NCI-H2171 (cell line): ENCODE results near the gene ATP1B2.
"Not testable (repeated sequence)": the region's sequence is repeated elsewhere in the genome, so short reads cannot be mapped to it uniquely, and the experiment has no call there.

ENCODE experiments used
- DNase-seq: peaks from one replicate; lab custom pipeline; 2025; lab: John Stamatoyannopoulos, UW

Gene ATP1B2

GRCh38 chr17:7636163-7636562 lies 14.6 kb upstream of the ATP1B2 start:
- DNase-seq: no peak

- DNase-seq: no peak
Measured at GRCh38 chr17:7640783-7641182, 9.9 kb upstream of the ATP1B2 start.

- DNase-seq: not testable (repeated sequence)
Measured at GRCh38 chr17:7641635-7642034, 9.1 kb upstream of the ATP1B2 start.

GRCh38 chr17:7644775-7645174 lies 6.0 kb upstream of the ATP1B2 start:
- DNase-seq: no peak

GRCh38 chr17:7646457-7646856 lies 4.3 kb upstream of the ATP1B2 start:
- no peak for DNase-seq

- no peak for DNase-seq
Measured at GRCh38 chr17:7647018-7647417, 3.7 kb upstream of the ATP1B2 start.

GRCh38 chr17:7651097-7651664 lies 455 bp downstream of the ATP1B2 start:
- DNase-seq: no peak

- no peak for DNase-seq
Measured at GRCh38 chr17:7651665-7652387, 1.1 kb downstream of the ATP1B2 start.

GRCh38 chr17:7652388-7653356 lies 1.9 kb downstream of the ATP1B2 start:
- DNase-seq: no peak

GRCh38 chr17:7654832-7655540 lies 4.3 kb downstream of the ATP1B2 start:
- DNase-seq: no peak

GRCh38 chr17:7655541-7655840 lies 4.8 kb downstream of the ATP1B2 start:
- DNase-seq: no peak

- DNase-seq: no peak
Measured at GRCh38 chr17:7656958-7657609, 6.4 kb downstream of the ATP1B2 start.

GRCh38 chr17:7667656-7668406 lies 17.1 kb downstream of the ATP1B2 start:
- DNase-seq: no peak

- DNase-seq: no peak
Measured at GRCh38 chr17:7668482-7668881, 17.8 kb downstream of the ATP1B2 start.

- DNase-seq: no peak
Measured at GRCh38 chr17:7673239-7673638, 22.5 kb downstream of the ATP1B2 start.

- DNase-seq: no peak
Measured at GRCh38 chr17:7674934-7675333, 24.2 kb downstream of the ATP1B2 start.

- no peak for DNase-seq
Measured at GRCh38 chr17:7676533-7676932, 25.8 kb downstream of the ATP1B2 start.

GRCh38 chr17:7677388-7678067 lies 26.8 kb downstream of the ATP1B2 start:
- no peak for DNase-seq

- no peak for DNase-seq
Measured at GRCh38 chr17:7684851-7685532, 34.3 kb downstream of the ATP1B2 start.
